Endothelial cell of umbilical vein (primary cell): ENCODE measurements around the gene MYOZ3. TPM values are rescaled to one million over a fixed set of nuclear protein-coding genes. Genes with fewer than 3 reads are reported as not detected.
A peak's percentile ranks its signal among the peaks of the same experiment; 100 is the strongest.

Source experiments
- BruUV-seq: library from RNA; stranded (reverse); fragments of 400-500 nt; replicated peaks from 2 replicates; lab custom pipeline; 2021; lab: Mats Ljungman, UMichigan
- CTCF ChIA-PET: fragments of 300-600, 350-600 bp; sonication (Branson Sonifier 250); formaldehyde crosslinking; loops from one replicate; lab custom pipeline; 2021; ENCODE audit warnings: antibody characterized with exemption, inconsistent platforms; lab: Charles Lee
- POLR2A ChIA-PET: fragments of 300-600, 350-600 bp; sonication (Branson Sonifier 250); formaldehyde crosslinking; loops from one replicate; lab custom pipeline; 2021; ENCODE audit warnings: antibody characterized with exemption, inconsistent platforms; lab: Charles Lee
- DNase-seq: peaks from one replicate; pipeline ENCODE4 v3.0.0-alpha.2; 2011; ENCODE audit warnings: low read depth, low spot score
- FAIRE-seq: peaks from 2 replicates; lab custom pipeline; 2011; peaks lifted over from hg19 to GRCh38; lab: Jason Lieb, UNC
- H2AFZ ChIP-seq: 2 replicates; pipeline ENCODE4 v1.6.0; 2012; ENCODE audit warnings: low read depth, low read length, control low read depth, inconsistent platforms
- H3K27ac ChIP-seq: 2 replicates; pipeline ENCODE4 v1.5.1; 2011; ENCODE audit warnings: low read depth, mild to moderate bottlenecking, control low read depth, low read length, moderate library complexity; ENCODE audit not compliant: insufficient read depth
- H3K27me3 ChIP-seq, 2 experiments: 2 replicates each; pipeline versions ENCODE4 v1.6.0 to v1.6.1; 2011; ENCODE audit warnings: low read length in 2 of 2, mixed read lengths in 1 of 2; ENCODE audit not compliant: control insufficient read depth in 2 of 2, insufficient read depth in 2 of 2
- H3K36me3 ChIP-seq, 2 experiments: 2 replicates in 1 of 2; 3 replicates in 1 of 2; pipeline ENCODE4 v1.5.1; 2011; ENCODE audit warnings: low read length in 2 of 2, mild to moderate bottlenecking in 1 of 2, moderate library complexity in 1 of 2; ENCODE audit not compliant: control insufficient read depth in 2 of 2, insufficient read depth in 2 of 2; ENCODE audit errors: extremely low read depth in 1 of 2
- H3K4me1 ChIP-seq: 3 replicates; pipeline ENCODE4 v1.5.1; 2011; ENCODE audit warnings: mild to moderate bottlenecking, low read length; ENCODE audit not compliant: control insufficient read depth, insufficient read depth; ENCODE audit errors: extremely low read depth
- H3K4me2 ChIP-seq: 2 replicates; pipeline ENCODE4 v1.6.1; 2011; ENCODE audit warnings: low read length, control low read depth, mixed read lengths; ENCODE audit not compliant: insufficient read depth
- H3K4me3 ChIP-seq, 3 experiments: fragments of 200-600 bp in 1 of 3; sonication (generic), shearing (Covaris generic) in 1 of 3; replicated peaks in 1 of 3; 2 replicates each; pipeline ENCODE4 v1.5.1; 2011 to 2016; ENCODE audit warnings: control low read depth in 3 of 3, low read length in 3 of 3, mild to moderate bottlenecking in 2 of 3, inconsistent platforms in 1 of 3, low read depth in 1 of 3, moderate library complexity in 1 of 3; ENCODE audit not compliant: insufficient read depth in 1 of 3
- H3K79me2 ChIP-seq: 2 replicates; pipeline ENCODE4 v1.6.0; 2012; ENCODE audit warnings: low read length, inconsistent platforms; ENCODE audit not compliant: control insufficient read depth, insufficient read depth
- H3K9ac ChIP-seq: replicated peaks from 2 replicates; pipeline ENCODE3; 2011; ENCODE audit warnings: low read length, control low read depth; ENCODE audit not compliant: insufficient read depth; ENCODE audit errors: extremely low read depth
- H3K9me1 ChIP-seq: replicated peaks from 3 replicates; pipeline ENCODE4 v1.6.0; 2011; ENCODE audit warnings: mild to moderate bottlenecking, low read length; ENCODE audit not compliant: control insufficient read depth, insufficient read depth; ENCODE audit errors: extremely low read depth
- H3K9me3 ChIP-seq: replicated peaks from 2 replicates; pipeline ENCODE4 v1.5.1; 2012; ENCODE audit warnings: low read length, inconsistent platforms; ENCODE audit not compliant: control insufficient read depth, insufficient read depth
- H4K20me1 ChIP-seq: replicated peaks from 2 replicates; pipeline ENCODE3; 2011; ENCODE audit warnings: mild to moderate bottlenecking, low read length; ENCODE audit not compliant: control insufficient read depth, insufficient read depth; ENCODE audit errors: extremely low read depth
- CTCF ChIP-seq, 2 donors: IDR thresholded peaks; 1 replicate in 1 of 2; 2 replicates in 1 of 2; pipeline ENCODE4 v1.5.1; 2011; ENCODE audit warnings: low read length in 2 of 2, mild to moderate bottlenecking in 2 of 2, moderate library complexity in 2 of 2, control low read depth in 1 of 2, inconsistent platforms in 1 of 2, low read depth in 1 of 2; ENCODE audit not compliant: insufficient read depth in 1 of 2; ENCODE audit errors: extremely low read depth in 1 of 2
- EZH2 ChIP-seq: IDR thresholded peaks from 2 replicates; pipeline ENCODE4 v1.6.1; 2012; ENCODE audit warnings: borderline replicate concordance, low read depth, mild to moderate bottlenecking, moderate library complexity, low read length, inconsistent platforms; ENCODE audit not compliant: severe bottlenecking
- JUN ChIP-seq: IDR thresholded peaks from 2 replicates; pipeline ENCODE4 v1.6.1; 2011; ENCODE audit warnings: borderline replicate concordance, low read depth; ENCODE audit not compliant: insufficient read length, insufficient read depth
- MYC ChIP-seq: IDR thresholded peaks from one replicate; pipeline ENCODE4 v1.6.1; 2011; ENCODE audit warnings: mild to moderate bottlenecking, low read depth, low read length
- POLR2A ChIP-seq: IDR thresholded peaks from 2 replicates; pipeline ENCODE4 v1.6.1; 2012; ENCODE audit warnings: low read depth, mild to moderate bottlenecking, control low read depth, low read length
- POLR2AphosphoS5 ChIP-seq: IDR thresholded peaks from 2 replicates; pipeline ENCODE4 v1.6.1; 2012; ENCODE audit warnings: low read depth, mild to moderate bottlenecking, control low read depth, low read length, moderate library complexity; ENCODE audit not compliant: insufficient read depth
- dilution Hi-C: fragments of 300-500 bp; cut with MboI; formaldehyde crosslinking; loops from one replicate; pipeline ENCODE4 v1.15.0; 2019; ENCODE audit warnings: low sequenced_read_pairs; ENCODE audit not compliant: extremely low pct_ligation_motif_present
- intact Hi-C: fragments of 100-400 bp; cut with micrococcal nuclease; formaldehyde crosslinking; loops from one replicate; pipeline ENCODE4 v1.10.0; 2022
- polyA plus RNA-seq, 4 experiments: library from polyadenylated mRNA; depleted of rRNA in 3 of 4; stranded (reverse) in 3 of 4; unstranded in 1 of 4; fragments of >200 nt; gene quantifications; 2 replicates each; pipeline versions ENCODE4 v1.2.1 to v1.2.3, GENCODE V29; 2011 to 2012; ENCODE audit warnings: missing spikeins in 1 of 4
- total RNA-seq: library from RNA; stranded (reverse); gene quantifications from 2 replicates; pipeline ENCODE4 v1.2.3, GENCODE V29; 2021

MYOZ3 gene
- total and polyA plus RNA-seq, 2 donors (not counting 3 experiments of a cell fraction or from before 2014, with no cell fraction given): 0.43 to 1.1 TPM

- POLR2A ChIA-PET: interaction anchor here (0.7 to 1.1 kb wide), 3 partner anchors 13 to 27 kb away, joined by 3 to 5 read pairs (median 3); partner anchors contain the start of gene SYNPO
- peak; percentile 35 for FAIRE-seq
- no peak overlapping the region for H3K27ac ChIP-seq
Measured at GRCh38 chr5:150612905-150613670, 48.0 kb upstream of the MYOZ3 start.

GRCh38 chr5:150613991-150614660 is 46.9 kb upstream of the MYOZ3 start:
- CTCF ChIA-PET: interaction anchor here (1.2 kb wide), 1 partner anchor 13 kb away, joined by 4 read pairs; no protein-coding TSS in a partner anchor
- TF ChIP-seq POLR2A (no peak), CTCF (IDR thresholded peaks at IDR 0.05; ENCODE audit: extremely low read depth in 1 of 2, insufficient read depth in 1 of 2, low read depth in 1 of 2, low read length in 2 of 2) (peak; percentile 7 to 32)
- no peak overlapping the region for H3K9ac ChIP-seq
- FAIRE-seq: no peak
- no peaks in the 10 kb centered on the region for H3K9me1 ChIP-seq
- H2AFZ ChIP-seq: no peak overlapping the region
- BruUV-seq: no TSS peak
- H4K20me1 ChIP-seq: no peaks in the 10 kb centered on the region
- intact Hi-C loops: no loop called here
- no peak overlapping the region for H3K27ac ChIP-seq
- H3K4me2 ChIP-seq: no peak overlapping the region
- POLR2A ChIA-PET: no interaction called here
- DNase-seq: no peak
- H3K27me3 ChIP-seq: no peaks in the 10 kb centered on the region
- H3K4me3 ChIP-seq: no peak overlapping the region
- dilution Hi-C loops: no loop called here
- H3K9me3 ChIP-seq: no peaks in the 10 kb centered on the region
- H3K36me3 ChIP-seq: no peaks in the 10 kb centered on the region
- H3K79me2 ChIP-seq: no peaks in the 10 kb centered on the region
- H3K4me1 ChIP-seq: peaks cover 37% of the 10 kb centered on the region

More at GRCh38 chr5:150612905-150613670, 48.0 kb upstream of the MYOZ3 start:
- Histone ChIP-seq H3K4me3 (no peak overlapping the region), H3K36me3 (no peaks in the 10 kb centered on the region), H3K9me1 (no peaks in the 10 kb centered on the region), H3K4me1 (peaks cover 29% of the 10 kb centered on the region), H4K20me1 (no peaks in the 10 kb centered on the region), H2AFZ (no peak overlapping the region), H3K79me2 (no peaks in the 10 kb centered on the region), H3K9ac (no peak overlapping the region), H3K4me2 (no peak overlapping the region), H3K9me3 (no peaks in the 10 kb centered on the region), H3K27me3 (no peaks in the 10 kb centered on the region)
- intact Hi-C loops: loop anchor here (1.0 kb wide), 1 partner anchor 13 kb away; no protein-coding TSS in a partner anchor
- BruUV-seq: no TSS peak
- dilution Hi-C loops: no loop called here
- no peak for DNase-seq
- TF ChIP-seq MYC (no peak), JUN (no peak), POLR2AphosphoS5 (no peak), EZH2 (no peak)
- CTCF ChIA-PET: interaction anchor here (0.8 to 1.9 kb wide), 13 partner anchors 9 to 163 kb away, joined by 3 to 11 read pairs (median 3); partner anchors contain the start of gene MYOZ3
